Choroid plexus epithelial cell (primary cell): ENCODE results near the gene KRABD2.
"Not testable (repeated sequence)": the region's sequence is repeated elsewhere in the genome, so short reads cannot be mapped to it uniquely, and the experiment has no call there.

Source experiments
- DNase-seq: peaks from one replicate; pipeline ENCODE4 v3.0.0-alpha.2; 2010; ENCODE audit warnings: low read depth
- H3K4me3 ChIP-seq: 2 replicates; pipeline ENCODE4 v1.5.1; 2011; ENCODE audit warnings: low read depth, mild to moderate bottlenecking, control low read depth, low read length, moderate library complexity
- CTCF ChIP-seq: conservative IDR thresholded peaks from 2 replicates; pipeline ENCODE4 v1.5.1; 2011; ENCODE audit warnings: low read depth, mild to moderate bottlenecking, control low read depth, inconsistent platforms, low read length, moderate library complexity

Gene KRABD2

GRCh38 chr17:8405499-8406016 is 29.1 kb upstream of the KRABD2 start:
- TF ChIP-seq CTCF: no peak
- no peak for DNase-seq

GRCh38 chr17:8402921-8403536 is 26.5 kb upstream of the KRABD2 start:
- no peak overlapping the region for H3K4me3 ChIP-seq
- no peak for TF ChIP-seq CTCF
- DNase-seq: no peak

More at GRCh38 chr17:8405499-8406016, 29.1 kb upstream of the KRABD2 start:
- no peak overlapping the region for H3K4me3 ChIP-seq

- no peak overlapping the region for H3K4me3 ChIP-seq
- TF ChIP-seq CTCF: no peak
- DNase-seq: no peak
Measured at GRCh38 chr17:8401107-8401506, 24.6 kb upstream of the KRABD2 start.

GRCh38 chr17:8398980-8399379 is 22.5 kb upstream of the KRABD2 start:
- no peak overlapping the region for H3K4me3 ChIP-seq
- TF ChIP-seq CTCF: no peak
- no peak for DNase-seq

- TF ChIP-seq CTCF: no peak
- no peak for DNase-seq
- H3K4me3 ChIP-seq: no peak within 1 kb of the TSS
Measured at GRCh38 chr17:8397636-8398035, 21.1 kb upstream of the KRABD2 start, which contains the start of gene RNF222. RNF222 (minus strand) TSS chr17:8397827; CDS start chr17:8393461, 4,366 bp downstream.

- not testable (repeated sequence) for H3K4me3 ChIP-seq, DNase-seq
Measured at GRCh38 chr17:8394497-8394896, 18.0 kb upstream of the KRABD2 start.

- no peak for DNase-seq
- TF ChIP-seq CTCF: no peak
- no peak overlapping the region for H3K4me3 ChIP-seq
Measured at GRCh38 chr17:8393470-8394231, 17.1 kb upstream of the KRABD2 start.
